Gastroesophageal sphincter (tissue), 4 donors: ENCODE data around the gene ZDHHC21. TPM values are rescaled to one million over a fixed set of nuclear protein-coding genes. Genes with fewer than 3 reads are reported as not detected.

Experiments
- ATAC-seq: fragments of 150-250 bp; one replicate; pipeline ENCODE4 v1.9.1; 2016; ENCODE audit warnings: mild to moderate bottlenecking, moderate library complexity
- H3K27ac ChIP-seq, 4 donors: fragments of 200-600 bp; sonication (generic) in 3 of 4; 1 replicate in 3 of 4; 2 replicates in 1 of 4; pipeline ENCODE4 v1.5.1; 2016 to 2019
- H3K27me3 ChIP-seq: fragments of 200-600 bp; sonication (generic); one replicate; pipeline ENCODE4 v1.5.1; 2019
- H3K36me3 ChIP-seq, 2 donors: fragments of 200-600 bp; sonication (generic); one replicate each; pipeline ENCODE4 v1.5.1; 2019; ENCODE audit warnings: control low read depth in 1 of 2
- H3K4me1 ChIP-seq, 3 donors: fragments of 200-600 bp; sonication (generic); 1 replicate in 2 of 3; 2 replicates in 1 of 3; pipeline ENCODE4 v1.5.1; 2016 to 2019; ENCODE audit warnings: control low read depth in 2 of 3
- H3K4me3 ChIP-seq, 2 donors: fragments of 200-600 bp; sonication (generic); one replicate each; pipeline ENCODE4 v1.5.1; 2019; ENCODE audit warnings: mild to moderate bottlenecking in 1 of 2, moderate library complexity in 1 of 2
- H3K9me3 ChIP-seq, 3 donors: fragments of 200-600 bp; sonication (generic); one replicate each; pipeline ENCODE4 v1.5.1; 2017 to 2019; ENCODE audit warnings: control low read depth in 2 of 3
- EP300 ChIP-seq: sonication (generic); formaldehyde crosslinking; IDR thresholded peaks from one replicate; pipeline ENCODE4 v1.6.1; 2017; ENCODE audit warnings: antibody characterized with exemption, mild to moderate bottlenecking
- POLR2A ChIP-seq, 2 donors: fragments of 450-650 bp; IDR thresholded peaks; one replicate each; pipeline ENCODE4 v1.6.1; 2017; ENCODE audit warnings: antibody characterized with exemption in 2 of 2, mild to moderate bottlenecking in 2 of 2, moderate library complexity in 1 of 2
- POLR2AphosphoS5 ChIP-seq: sonication (generic); formaldehyde crosslinking; IDR thresholded peaks from one replicate; pipeline ENCODE4 v1.6.1; 2017; ENCODE audit warnings: antibody characterized with exemption
- WGBS, 2 donors: methylation state at CpG; one replicate each; pipeline ENCODE4 v1.1.5; 2018; ENCODE audit warnings: low coverage in 1 of 2; 5-methylcytosine and 5-hydroxymethylcytosine counted together
- total RNA-seq, 4 donors: library from RNA; depleted of rRNA; stranded (reverse); fragments of >200 nt; gene quantifications; one replicate each; pipeline ENCODE4 v1.1.0, GENCODE V29; 2016
- TF ChIP-seq, protein P1 (sequence below), 4 experiments: fragments of 200-600 bp in 2 of 4; fragments of 450-650 bp in 2 of 4; sonication (generic) in 1 of 4; IDR thresholded peaks; one replicate each; pipeline ENCODE4 v1.5.1; 2017 to 2019; ENCODE audit warnings: antibody characterized with exemption in 4 of 4, mild to moderate bottlenecking in 2 of 4, moderate library complexity in 2 of 4

ZDHHC21 gene
- total RNA-seq, 4 donors from 2014 or later, result 7.8 to 15.1 (median 10.8) TPM

DNA sequence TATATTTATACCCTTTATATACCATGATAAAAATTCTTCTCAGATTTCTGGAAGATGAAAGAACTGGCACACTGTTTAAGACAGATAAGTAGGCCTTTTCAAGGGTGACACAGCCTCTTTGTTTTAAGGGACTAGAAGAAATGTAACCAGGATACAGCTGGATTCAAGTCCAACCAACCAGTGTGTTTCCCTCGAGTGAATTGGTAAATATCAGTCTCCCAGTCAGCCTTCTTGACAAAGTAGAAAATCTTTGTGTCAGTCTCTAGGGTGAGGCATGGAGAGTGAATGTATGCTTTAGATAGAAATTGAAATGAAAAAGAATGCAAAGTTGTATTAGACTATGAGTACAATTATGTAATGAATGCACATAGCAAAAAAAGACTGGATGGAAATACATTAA, 119.1 kb downstream of the ZDHHC21 start:
- Histone ChIP-seq H3K9me3 (peaks cover 0 to 7% (median 0%) of the 10 kb centered on the region in 3 donors), H3K4me3 (no peak overlapping the region), H3K36me3 (no peaks in the 10 kb centered on the region), H3K27me3 (no peaks in the 10 kb centered on the region), H3K27ac (no peak overlapping the region), H3K4me1 (no peaks in the 10 kb centered on the region)
- ATAC-seq, result no peak
- TF ChIP-seq EP300 (no peak), POLR2AphosphoS5 (no peak), POLR2A (IDR thresholded peaks at IDR 0.05) (no peak)
- TF ChIP-seq, protein P1, sequence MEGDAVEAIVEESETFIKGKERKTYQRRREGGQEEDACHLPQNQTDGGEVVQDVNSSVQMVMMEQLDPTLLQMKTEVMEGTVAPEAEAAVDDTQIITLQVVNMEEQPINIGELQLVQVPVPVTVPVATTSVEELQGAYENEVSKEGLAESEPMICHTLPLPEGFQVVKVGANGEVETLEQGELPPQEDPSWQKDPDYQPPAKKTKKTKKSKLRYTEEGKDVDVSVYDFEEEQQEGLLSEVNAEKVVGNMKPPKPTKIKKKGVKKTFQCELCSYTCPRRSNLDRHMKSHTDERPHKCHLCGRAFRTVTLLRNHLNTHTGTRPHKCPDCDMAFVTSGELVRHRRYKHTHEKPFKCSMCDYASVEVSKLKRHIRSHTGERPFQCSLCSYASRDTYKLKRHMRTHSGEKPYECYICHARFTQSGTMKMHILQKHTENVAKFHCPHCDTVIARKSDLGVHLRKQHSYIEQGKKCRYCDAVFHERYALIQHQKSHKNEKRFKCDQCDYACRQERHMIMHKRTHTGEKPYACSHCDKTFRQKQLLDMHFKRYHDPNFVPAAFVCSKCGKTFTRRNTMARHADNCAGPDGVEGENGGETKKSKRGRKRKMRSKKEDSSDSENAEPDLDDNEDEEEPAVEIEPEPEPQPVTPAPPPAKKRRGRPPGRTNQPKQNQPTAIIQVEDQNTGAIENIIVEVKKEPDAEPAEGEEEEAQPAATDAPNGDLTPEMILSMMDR (IDR thresholded peaks at IDR 0.05), result no peak
- 50% methylated on average over 1 of the region's 1 CpG; no CpG with 5 or more reads in 1 of the 2 donors for WGBS, 2 donors

DNA sequence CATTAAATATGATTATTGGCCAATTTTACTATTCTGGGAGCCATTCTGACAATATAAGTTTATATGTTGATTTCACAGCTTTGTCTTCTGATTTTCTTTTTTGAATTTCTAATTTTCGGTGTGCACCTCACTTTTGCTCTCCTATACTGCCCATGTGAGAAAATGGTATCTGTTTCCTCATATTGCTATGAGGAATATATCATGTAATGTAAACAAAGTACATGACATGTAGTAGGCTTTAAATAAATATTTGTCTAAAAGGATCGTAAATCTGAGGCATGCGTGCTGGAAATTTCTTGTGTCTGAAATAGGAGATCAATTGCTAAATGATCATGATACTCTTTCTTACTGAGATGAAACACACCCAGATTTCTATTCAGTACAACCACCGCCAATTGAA, 119.9 kb downstream of the ZDHHC21 start:
- H3K4me3 ChIP-seq, result no peak overlapping the region
- 42 to 48% methylated on average over 4 of the region's 4 CpGs for WGBS, 2 donors
- H3K4me1 ChIP-seq, result no peaks in the 10 kb centered on the region
- no peak for ATAC-seq
- no peak overlapping the region for H3K27ac ChIP-seq
- no peaks in the 10 kb centered on the region for H3K36me3 ChIP-seq
- TF ChIP-seq, protein P1 (IDR thresholded peaks at IDR 0.05), result no peak
- TF ChIP-seq POLR2A (IDR thresholded peaks at IDR 0.05) (no peak), EP300 (no peak), POLR2AphosphoS5 (no peak)
- no peaks in the 10 kb centered on the region for H3K27me3 ChIP-seq
- H3K9me3 ChIP-seq, result peaks cover 0 to 7% (median 0%) of the 10 kb centered on the region in 3 donors

DNA sequence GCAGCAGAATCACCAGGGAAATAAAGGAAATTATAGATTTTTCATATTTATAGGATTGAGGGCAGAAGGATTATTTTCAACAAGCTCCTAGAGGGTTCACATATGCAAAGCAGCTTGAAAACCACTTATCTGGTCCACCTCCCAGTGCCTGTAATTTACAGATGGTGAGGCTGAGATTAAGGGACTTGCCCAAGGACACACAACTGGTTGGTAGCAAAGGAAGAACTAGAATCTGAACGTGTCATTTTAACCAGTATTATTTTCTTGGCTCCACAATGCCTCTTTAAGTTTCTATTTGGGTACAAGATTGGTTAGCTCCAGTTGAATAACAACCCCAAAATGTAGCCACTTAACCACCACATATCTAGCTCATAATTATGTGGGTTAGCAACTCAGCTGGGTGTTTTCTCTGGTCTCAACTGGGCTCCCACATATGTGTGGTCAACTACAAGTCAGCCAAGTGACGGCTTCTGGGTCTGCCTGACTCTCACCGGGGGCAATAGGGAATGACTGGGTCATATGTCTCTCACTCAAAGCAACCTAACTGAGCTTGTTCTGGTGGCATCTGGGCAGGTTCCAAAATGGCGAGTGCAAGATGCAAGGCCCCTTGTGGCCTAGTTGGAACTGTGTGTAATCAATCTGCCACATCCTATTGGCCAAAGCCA, 127.7 kb downstream of the ZDHHC21 start:
- WGBS, 2 donors, result 63 to 66% methylated on average over 1 to 3 of the region's 4 CpGs
- H3K4me3 ChIP-seq, result no peak overlapping the region
- TF ChIP-seq, protein P1 (IDR thresholded peaks at IDR 0.05), result no peak
- no peak for TF ChIP-seq POLR2AphosphoS5
- TF ChIP-seq EP300, result no peak
- no peak for TF ChIP-seq POLR2A (IDR thresholded peaks at IDR 0.05)
- H3K27me3 ChIP-seq, result no peaks in the 10 kb centered on the region
- no peak for ATAC-seq
- H3K27ac ChIP-seq, result no peak overlapping the region
- no peaks in the 10 kb centered on the region for H3K4me1 ChIP-seq
- H3K36me3 ChIP-seq, result no peaks in the 10 kb centered on the region
- no peaks in the 10 kb centered on the region for H3K9me3 ChIP-seq

DNA sequence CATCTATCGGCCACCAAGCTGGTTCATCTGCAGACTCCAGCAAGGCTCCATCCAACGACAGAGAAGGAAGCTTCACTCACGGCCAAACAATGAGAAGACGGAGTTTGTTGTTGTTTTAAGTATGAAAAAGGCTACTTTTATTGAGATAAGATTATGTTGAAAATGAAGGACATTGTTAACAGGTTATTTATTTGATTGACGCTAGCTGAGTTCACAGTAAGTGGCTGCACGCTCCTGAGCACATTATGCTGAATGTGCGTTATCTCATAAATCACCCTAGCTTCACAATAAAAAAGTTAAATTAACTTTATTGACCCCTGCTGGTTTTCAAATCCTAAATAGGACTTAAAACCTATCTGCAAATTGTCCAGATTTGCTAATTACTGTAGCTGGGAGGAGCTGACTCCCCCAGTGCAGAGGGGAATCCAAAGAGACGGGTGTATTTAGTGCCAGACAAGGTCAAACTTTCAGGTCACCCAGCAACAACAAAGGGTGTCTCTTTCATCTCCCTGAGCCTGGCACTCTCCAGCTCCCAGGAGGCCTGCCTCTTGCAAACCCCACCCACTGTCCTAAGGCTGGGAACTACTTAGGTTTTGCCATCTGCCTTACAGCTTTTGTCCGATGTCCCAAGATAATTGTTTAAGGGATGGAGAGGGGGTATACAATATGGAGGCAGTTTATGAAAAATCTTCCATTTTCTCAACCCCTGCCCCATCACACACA, 129.2 kb downstream of the ZDHHC21 start:
- Histone ChIP-seq H3K9me3 (no peaks in the 10 kb centered on the region), H3K36me3 (no peaks in the 10 kb centered on the region), H3K27ac (no peak overlapping the region), H3K4me1 (no peaks in the 10 kb centered on the region), H3K27me3 (no peaks in the 10 kb centered on the region), H3K4me3 (no peak overlapping the region)
- no peak for ATAC-seq
- 84 to 86% methylated on average over 8 to 9 of the region's 9 CpGs for WGBS, 2 donors
- TF ChIP-seq, protein P1 (IDR thresholded peaks at IDR 0.05), result no peak
- TF ChIP-seq EP300 (no peak), POLR2AphosphoS5 (no peak), POLR2A (IDR thresholded peaks at IDR 0.05) (no peak)

DNA sequence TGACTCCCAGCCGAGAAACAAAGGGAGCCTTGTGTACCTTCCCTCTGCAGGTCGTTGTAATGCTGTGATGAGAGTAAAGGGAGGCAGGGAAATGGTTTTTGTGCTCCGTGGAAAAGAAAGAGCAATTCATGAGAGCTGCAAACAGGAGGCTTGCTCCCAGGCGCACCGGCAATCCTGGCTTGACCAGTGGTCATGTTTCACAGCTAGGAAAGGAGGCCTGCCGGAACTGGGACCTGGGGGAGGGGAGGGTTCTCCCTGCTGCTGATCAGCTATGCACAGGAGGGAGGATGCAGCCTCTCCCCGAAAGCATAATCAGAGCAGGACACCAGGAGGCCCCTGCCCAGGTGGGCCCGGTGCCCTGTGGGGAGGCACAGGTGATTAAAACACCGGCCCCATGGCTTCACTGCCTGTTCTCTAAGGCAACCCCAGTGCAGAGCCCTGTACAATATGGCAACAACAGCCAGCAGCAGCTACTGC, 131.3 kb downstream of the ZDHHC21 start:
- no peak overlapping the region for H3K27ac ChIP-seq

More for the DNA sequence above, 131.3 kb downstream of the ZDHHC21 start:
- Histone ChIP-seq H3K4me3 (no peak overlapping the region), H3K36me3 (no peaks in the 10 kb centered on the region), H3K27me3 (no peaks in the 10 kb centered on the region), H3K9me3 (no peaks in the 10 kb centered on the region), H3K4me1 (no peaks in the 10 kb centered on the region)
- no peak for TF ChIP-seq POLR2AphosphoS5
- TF ChIP-seq EP300, result no peak
- TF ChIP-seq POLR2A (IDR thresholded peaks at IDR 0.05), result no peak
- TF ChIP-seq, protein P1 (IDR thresholded peaks at IDR 0.05), result no peak
- 40 to 44% methylated on average over 3 to 6 of the region's 9 CpGs for WGBS, 2 donors
- ATAC-seq, result no peak
